K562 (cell line): Measurements from ENCODE around the gene ELOVL7. TPM values are rescaled to one million over a fixed set of nuclear protein-coding genes. Genes with fewer than 3 reads are reported as not detected.

Experiments used
- DNMT1 ChIP-seq: fragments of 450-650 bp; IDR thresholded peaks from 2 replicates; pipeline ENCODE4 v1.6.1; 2016; ENCODE audit warnings: antibody characterized with exemption, mild to moderate bottlenecking
- HOXB6 ChIP-seq: fragments of 250-450 bp; sonication (Bioruptor Pico); IDR thresholded peaks from 2 replicates; pipeline ENCODE4 v1.5.1; 2022; ENCODE audit warnings: mild to moderate bottlenecking, borderline replicate concordance
- IRF9 ChIP-seq: fragments of 450-650 bp; IDR thresholded peaks from 2 replicates; pipeline ENCODE4 v1.6.1; 2016; ENCODE audit warnings: missing biosample characterization, missing genetic modification characterization
- PTTG1 ChIP-seq: fragments of 450-650 bp; IDR thresholded peaks from 2 replicates; pipeline ENCODE4 v1.6.1; 2016; ENCODE audit warnings: low read depth, mild to moderate bottlenecking, missing genetic modification characterization, missing compliant biosample characterization
- RAD21 ChIP-seq, 2 experiments: fragments of 250-450 bp in 1 of 2; fragments of 450-650 bp in 1 of 2; sonication (Bioruptor Pico) in 1 of 2; formaldehyde crosslinking in 1 of 2; IDR thresholded peaks in 1 of 2; conservative IDR thresholded peaks in 1 of 2; 2 replicates each; pipeline versions ENCODE4 v1.4.0 to v1.8.0; 2020 to 2022; ENCODE audit warnings: mild to moderate bottlenecking in 2 of 2, moderate library complexity in 1 of 2
- RBM15 ChIP-seq: fragments of 200-400 bp; formaldehyde crosslinking; IDR thresholded peaks from 2 replicates; pipeline ENCODE4 v1.6.1; 2018; ENCODE audit warnings: mild to moderate bottlenecking, low read length, moderate library complexity; ENCODE audit not compliant: insufficient read depth
- SRSF3 ChIP-seq: fragments of 200-400 bp; formaldehyde crosslinking; IDR thresholded peaks from 2 replicates; pipeline ENCODE4 v1.6.1; 2016; ENCODE audit warnings: mild to moderate bottlenecking, low read length, moderate library complexity; ENCODE audit not compliant: insufficient read depth
- TFAP4 ChIP-seq: sonication (generic); formaldehyde crosslinking; IDR thresholded peaks from 2 replicates; pipeline ENCODE4 v1.8.0; 2022; ENCODE audit warnings: missing genetic modification reagents, mild to moderate bottlenecking, moderate library complexity, borderline replicate concordance
- TRIM25 ChIP-seq: fragments of 450-650 bp; IDR thresholded peaks from 2 replicates; pipeline ENCODE4 v1.7.0; 2016; ENCODE audit warnings: borderline replicate concordance
- U2AF1 ChIP-seq: fragments of 200-400 bp; formaldehyde crosslinking; optimal IDR thresholded peaks from 2 replicates; pipeline ENCODE3; 2017; ENCODE audit warnings: mild to moderate bottlenecking, low read depth, low read length, moderate library complexity
- USF1 ChIP-seq: sonication (generic); formaldehyde crosslinking; IDR thresholded peaks from 2 replicates; pipeline ENCODE4 v1.9.0; 2022; ENCODE audit warnings: mild to moderate bottlenecking, missing genetic modification reagents
- ZBTB9 ChIP-seq: fragments of 450-650 bp; formaldehyde crosslinking; IDR thresholded peaks from 2 replicates; pipeline ENCODE4 v1.4.0; 2020; ENCODE audit warnings: mild to moderate bottlenecking, moderate library complexity
- ZNF253 ChIP-seq: fragments of 250-450 bp; sonication (Bioruptor Pico); conservative IDR thresholded peaks from 2 replicates; pipeline ENCODE4 v1.6.1; 2021; ENCODE audit warnings: mild to moderate bottlenecking
- ZNF316 ChIP-seq: fragments of 450-650 bp; IDR thresholded peaks from 2 replicates; pipeline ENCODE4 v1.6.1; 2016
- ZNF592 ChIP-seq: fragments of 450-650 bp; IDR thresholded peaks from 2 replicates; pipeline ENCODE4 v1.6.1; 2017; ENCODE audit warnings: antibody characterized with exemption, mild to moderate bottlenecking
- polyA plus RNA-seq, 8 experiments: library from polyadenylated mRNA; depleted of rRNA in 4 of 8; stranded (reverse) in 5 of 8; unstranded in 3 of 8; fragments of >200 nt; fragmentation: Nextera tagmentation in 2 of 8; fragmentation: Illumina TruSeq in 1 of 8; extraction: Ambion mirVana in 2 of 8; extraction: Trizol in 1 of 8; gene quantifications; 2 replicates each; pipeline versions ENCODE4 v1.2.1 to v1.2.3, GENCODE V29; 2011 to 2014; ENCODE audit warnings: inconsistent platforms in 1 of 8, missing spikeins in 1 of 8
- total RNA-seq, 7 experiments: library from RNA; depleted of rRNA in 6 of 7; stranded (reverse); fragments of >200 nt in 6 of 7; fragmentation: Illumina TruSeq in 2 of 7; extraction: Trizol in 2 of 7; gene quantifications; 2 replicates each; pipeline versions ENCODE4 v1.2.1 to v1.2.3, GENCODE V29; 2011 to 2021; ENCODE audit warnings: low replicate concordance in 1 of 7

ELOVL7 gene
- total and polyA plus RNA-seq, 9 of the 15 experiments (the other 6 are each of a cell fraction or from before 2014, with no cell fraction given), result 4.5 to 12.3 (median 6.9) TPM

GRCh38 chr5:60820593-60821487 is 23.2 kb downstream of the ELOVL7 start (continued):
- TF ChIP-seq PTTG1 (tag) (no peak), ZBTB9 (CRISPR knock-in tag) (peak; percentile 18; the same call in 1 of the 2 replicates), HOXB6 (no peak), ZNF316 (no peak), IRF9 (no peak; the same call in 1 of the 2 replicates), TFAP4 (CRISPR knock-in tag) (0 out of 2 replicates have a peak, but pooled peaks have one; percentile 15), SRSF3 (no peak), RAD21 (CRISPR knock-in tag; conservative IDR thresholded peaks at IDR 0.05 in 1 of 2, IDR thresholded peaks at IDR 0.05 in 1 of 2) (0 out of 4 replicates have a peak, but pooled peaks of 1 of the 2 experiments have one; percentile 5), USF1 (no peak), ZNF592 (peak; percentile 83), U2AF1 (no peak), ZNF253 (no peak), DNMT1 (no peak), RBM15 (no peak), TRIM25 (no peak)
